Hepatocyte (in vitro differentiated cells): ENCODE results near the gene LARP1.

Source experiments
- EZH2 ChIP-seq: fragments of 200-600 bp; sonication (generic); IDR thresholded peaks from 2 replicates; pipeline ENCODE4 v1.6.1; 2016; ENCODE audit warnings: antibody characterized with exemption, mild to moderate bottlenecking, borderline replicate concordance
- EZH2phosphoT487 ChIP-seq: fragments of 200-600 bp; sonication (generic); IDR thresholded peaks from one replicate; pipeline ENCODE4 v1.6.1; 2018; ENCODE audit warnings: antibody characterized with exemption, mild to moderate bottlenecking, low read depth, moderate library complexity; ENCODE audit not compliant: unreplicated experiment, severe bottlenecking
- TF ChIP-seq, protein P1 (sequence below): fragments of 200-600 bp; sonication (generic); IDR thresholded peaks from 2 replicates; pipeline ENCODE4 v1.5.1; 2016; ENCODE audit warnings: antibody characterized with exemption, mild to moderate bottlenecking; ENCODE audit not compliant: poor library complexity

DNA sequence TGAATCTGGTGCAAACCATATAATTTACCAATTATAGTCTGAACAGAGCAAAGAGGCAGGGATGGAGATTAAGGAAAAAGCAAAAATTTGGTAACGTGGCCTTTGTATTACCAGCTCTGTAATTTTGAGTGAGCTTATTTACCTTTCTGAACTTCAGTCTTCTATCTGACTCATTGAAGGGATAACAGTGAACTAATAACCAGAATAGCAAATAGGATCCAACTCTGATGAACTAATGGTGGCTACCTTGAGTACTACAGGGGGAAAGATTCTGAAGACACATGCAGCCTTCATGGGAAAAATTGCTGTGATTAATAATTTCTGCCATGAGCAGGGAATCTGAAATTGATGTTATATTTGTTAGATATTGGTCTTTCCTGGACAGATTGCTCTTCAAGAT is 23.0 kb upstream of the LARP1 start:
- TF ChIP-seq, protein P1, sequence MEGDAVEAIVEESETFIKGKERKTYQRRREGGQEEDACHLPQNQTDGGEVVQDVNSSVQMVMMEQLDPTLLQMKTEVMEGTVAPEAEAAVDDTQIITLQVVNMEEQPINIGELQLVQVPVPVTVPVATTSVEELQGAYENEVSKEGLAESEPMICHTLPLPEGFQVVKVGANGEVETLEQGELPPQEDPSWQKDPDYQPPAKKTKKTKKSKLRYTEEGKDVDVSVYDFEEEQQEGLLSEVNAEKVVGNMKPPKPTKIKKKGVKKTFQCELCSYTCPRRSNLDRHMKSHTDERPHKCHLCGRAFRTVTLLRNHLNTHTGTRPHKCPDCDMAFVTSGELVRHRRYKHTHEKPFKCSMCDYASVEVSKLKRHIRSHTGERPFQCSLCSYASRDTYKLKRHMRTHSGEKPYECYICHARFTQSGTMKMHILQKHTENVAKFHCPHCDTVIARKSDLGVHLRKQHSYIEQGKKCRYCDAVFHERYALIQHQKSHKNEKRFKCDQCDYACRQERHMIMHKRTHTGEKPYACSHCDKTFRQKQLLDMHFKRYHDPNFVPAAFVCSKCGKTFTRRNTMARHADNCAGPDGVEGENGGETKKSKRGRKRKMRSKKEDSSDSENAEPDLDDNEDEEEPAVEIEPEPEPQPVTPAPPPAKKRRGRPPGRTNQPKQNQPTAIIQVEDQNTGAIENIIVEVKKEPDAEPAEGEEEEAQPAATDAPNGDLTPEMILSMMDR, result no peak
- no peak for TF ChIP-seq EZH2
- TF ChIP-seq EZH2phosphoT487, result no peak
